ENCODE measurements around the gene EIF3L.

The EIF3L gene

DNA sequence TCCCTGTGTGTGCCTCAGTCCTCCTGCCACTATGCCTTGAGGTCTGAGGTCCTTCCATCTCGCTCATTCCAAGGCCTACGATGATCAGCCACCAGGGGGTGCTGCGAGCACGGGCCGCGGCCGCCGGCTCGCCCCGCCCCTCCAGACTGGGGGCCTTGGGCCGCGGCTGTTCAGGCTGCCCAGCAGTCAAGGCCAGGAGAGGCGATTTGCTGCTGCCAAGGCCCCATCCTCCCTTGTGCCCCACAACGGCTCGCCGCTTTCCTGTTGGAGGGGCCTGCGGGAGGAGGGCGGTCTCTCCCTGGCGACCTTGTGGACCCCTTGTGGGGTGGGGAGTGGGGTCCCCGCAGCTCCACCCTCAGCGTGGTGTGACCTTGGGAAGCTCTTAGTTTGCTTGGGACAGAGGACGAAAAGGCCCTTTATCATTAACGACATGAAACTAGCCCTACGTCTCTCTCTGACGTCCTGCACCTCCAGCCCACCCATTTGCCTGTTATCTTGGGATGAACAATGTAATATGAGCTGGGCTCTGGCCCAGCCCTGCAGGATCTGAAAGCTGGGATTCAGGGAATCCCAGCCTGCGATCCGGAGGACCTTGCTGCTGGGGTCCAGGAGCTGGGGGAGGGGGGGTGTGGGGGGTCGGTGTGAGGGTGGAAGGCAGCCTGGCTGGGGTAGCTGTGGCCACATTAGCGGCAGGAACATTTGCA lies 31.4 kb upstream of the EIF3L start:
- peak; percentile 53 to 69 for DNase-seq

DNA sequence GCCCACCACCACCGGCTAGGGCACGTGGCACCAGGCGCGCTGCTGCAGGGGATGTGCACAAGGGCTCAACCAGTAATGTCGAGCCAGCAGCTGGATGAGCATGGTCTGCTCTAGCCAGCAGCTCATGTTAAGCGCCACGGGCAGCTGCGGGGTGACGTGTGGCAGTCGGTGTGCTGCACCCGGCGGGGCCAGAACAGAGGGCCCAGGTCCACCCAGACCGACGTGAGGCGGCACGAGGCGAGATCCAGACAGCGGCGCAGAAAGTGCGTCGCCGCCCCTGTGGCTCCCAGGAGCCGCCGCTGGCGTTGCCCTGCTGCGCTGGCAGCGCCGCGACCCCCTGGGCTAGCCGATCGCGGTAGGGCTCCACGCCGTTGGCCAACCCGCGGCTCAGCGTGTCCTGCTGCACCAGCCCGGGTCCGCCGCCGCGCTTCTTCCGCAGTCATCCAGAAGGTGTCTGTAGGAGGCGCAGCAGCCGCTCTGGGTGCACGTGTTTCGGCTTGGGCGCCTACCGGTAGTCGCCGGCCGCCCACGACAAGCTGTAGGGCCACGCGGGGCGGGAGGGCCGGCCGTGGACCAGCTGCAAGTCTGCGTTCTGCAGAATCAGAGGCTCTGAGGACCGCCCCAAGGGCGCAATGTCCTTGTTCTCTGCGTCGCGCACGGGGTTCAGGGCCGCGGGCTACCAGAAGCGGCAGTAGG lies 30.7 kb upstream of the EIF3L start:
- DNase-seq: peak in 1 of 2 experiments; percentile 4

DNA sequence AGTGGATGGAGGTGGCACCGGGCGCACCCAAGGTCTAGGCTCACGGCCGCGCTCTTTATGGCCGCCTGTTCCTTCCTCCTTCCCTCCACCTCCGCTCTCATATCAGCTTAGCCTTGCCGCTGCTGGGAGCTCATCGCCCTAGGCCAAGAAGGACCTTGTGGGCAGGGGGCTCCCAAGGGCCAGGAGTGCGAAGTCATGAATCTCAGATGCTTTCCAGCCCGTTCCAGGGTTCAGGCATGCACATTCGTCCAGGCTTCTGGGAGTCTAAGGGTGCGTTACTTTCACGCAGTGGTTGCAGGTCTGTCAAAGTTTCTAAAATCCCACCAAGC lies 30.1 kb upstream of the EIF3L start:
- DNase-seq: no peak

DNA sequence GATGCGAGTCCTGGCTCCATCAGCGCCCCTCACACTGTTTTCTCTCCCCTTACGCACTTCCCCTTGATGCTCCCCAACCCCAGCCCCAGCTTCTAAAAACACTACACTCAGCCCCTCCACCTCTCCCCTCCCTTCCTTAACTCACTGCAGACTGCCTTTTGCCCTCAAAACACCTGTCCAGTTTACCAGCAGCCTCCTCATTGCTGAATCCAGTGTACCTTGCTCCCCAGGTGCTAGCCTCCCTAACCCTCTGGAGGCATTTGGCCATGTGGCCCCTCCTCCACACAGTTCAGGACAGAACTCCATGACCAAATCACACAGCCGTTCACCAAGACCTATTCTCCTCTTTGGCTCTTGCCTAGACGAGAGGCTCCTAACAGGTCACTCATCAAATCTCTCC lies 28.9 kb upstream of the EIF3L start:
- DNase-seq: no peak

DNA sequence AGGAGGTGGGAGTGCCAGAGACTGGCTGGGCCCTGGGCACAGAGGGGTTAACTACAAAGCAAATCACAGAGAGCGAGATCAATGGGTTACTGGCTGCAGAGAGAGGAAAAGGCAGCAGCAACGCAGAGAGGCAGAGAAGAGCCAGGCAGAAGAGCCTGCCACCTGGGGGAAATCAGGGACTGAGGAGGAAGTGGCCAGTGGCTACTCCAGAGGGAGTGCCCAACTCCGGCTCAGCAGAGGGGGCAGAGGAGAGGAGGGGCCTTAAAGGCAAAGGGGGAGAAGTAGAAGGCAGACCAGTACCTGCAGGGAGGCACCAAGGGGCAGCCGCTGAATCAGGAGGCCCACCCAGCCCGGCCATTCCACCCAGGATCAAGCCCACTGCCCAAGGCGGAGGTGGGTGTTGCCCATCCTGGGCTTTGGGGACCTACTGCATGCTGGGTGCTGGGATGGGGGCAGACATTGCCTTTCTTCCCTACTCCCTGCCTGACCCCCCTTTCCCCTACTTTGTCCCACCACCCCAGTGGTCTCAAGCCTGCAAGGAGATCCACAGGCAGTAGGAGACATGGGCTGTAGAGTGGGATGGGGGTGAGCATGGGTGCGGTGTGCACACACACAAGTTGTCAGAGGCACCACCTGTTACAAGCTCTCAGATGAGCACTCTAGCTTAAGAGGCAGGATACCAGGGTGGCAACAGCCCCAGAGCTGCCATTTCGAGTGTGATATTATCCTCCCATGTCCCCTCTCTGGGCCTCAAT lies 27.0 kb upstream of the EIF3L start:
- DNase-seq: no peak

DNA sequence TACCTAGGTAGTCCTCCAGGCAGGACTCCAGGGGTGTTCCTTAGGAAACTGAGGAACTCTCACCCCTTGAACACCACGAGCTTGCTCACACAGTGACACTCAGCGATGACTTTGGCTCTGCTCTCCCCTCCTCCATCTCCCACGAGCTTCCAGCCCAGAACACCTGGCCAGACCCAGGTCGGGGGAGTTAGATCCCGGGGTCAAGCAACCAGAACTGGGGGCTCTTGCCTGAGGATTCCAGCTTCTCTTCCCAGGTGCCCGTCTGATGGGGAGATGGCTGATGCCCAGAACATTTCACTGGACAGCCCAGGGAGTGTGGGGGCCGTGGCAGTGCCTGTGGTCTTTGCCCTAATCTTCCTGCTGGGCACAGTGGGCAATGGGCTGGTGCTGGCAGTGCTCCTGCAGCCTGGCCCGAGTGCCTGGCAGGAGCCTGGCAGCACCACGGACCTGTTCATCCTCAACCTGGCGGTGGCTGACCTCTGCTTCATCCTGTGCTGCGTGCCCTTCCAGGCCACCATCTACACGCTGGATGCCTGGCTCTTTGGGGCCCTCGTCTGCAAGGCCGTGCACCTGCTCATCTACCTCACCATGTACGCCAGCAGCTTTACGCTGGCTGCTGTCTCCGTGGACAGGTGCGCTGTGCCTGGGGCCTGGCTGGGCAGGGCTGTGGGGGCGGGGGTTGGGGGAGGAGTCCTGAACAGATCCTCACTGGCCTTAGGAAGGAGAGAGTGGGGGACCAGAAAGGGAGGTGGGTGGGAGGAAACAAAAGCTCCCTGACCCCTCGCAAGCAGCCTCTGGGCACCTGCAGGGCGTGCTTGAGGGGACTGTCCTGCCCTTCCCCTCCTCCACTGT lies 25.9 kb upstream of the EIF3L start, which contains the start of gene GALR3:
Gene GALR3, plus strand, starts transcription at position 249 of the 852 bp plus-strand sequence. Its CDS starts 25 bp downstream, at position 274.
- no peak for DNase-seq

DNA sequence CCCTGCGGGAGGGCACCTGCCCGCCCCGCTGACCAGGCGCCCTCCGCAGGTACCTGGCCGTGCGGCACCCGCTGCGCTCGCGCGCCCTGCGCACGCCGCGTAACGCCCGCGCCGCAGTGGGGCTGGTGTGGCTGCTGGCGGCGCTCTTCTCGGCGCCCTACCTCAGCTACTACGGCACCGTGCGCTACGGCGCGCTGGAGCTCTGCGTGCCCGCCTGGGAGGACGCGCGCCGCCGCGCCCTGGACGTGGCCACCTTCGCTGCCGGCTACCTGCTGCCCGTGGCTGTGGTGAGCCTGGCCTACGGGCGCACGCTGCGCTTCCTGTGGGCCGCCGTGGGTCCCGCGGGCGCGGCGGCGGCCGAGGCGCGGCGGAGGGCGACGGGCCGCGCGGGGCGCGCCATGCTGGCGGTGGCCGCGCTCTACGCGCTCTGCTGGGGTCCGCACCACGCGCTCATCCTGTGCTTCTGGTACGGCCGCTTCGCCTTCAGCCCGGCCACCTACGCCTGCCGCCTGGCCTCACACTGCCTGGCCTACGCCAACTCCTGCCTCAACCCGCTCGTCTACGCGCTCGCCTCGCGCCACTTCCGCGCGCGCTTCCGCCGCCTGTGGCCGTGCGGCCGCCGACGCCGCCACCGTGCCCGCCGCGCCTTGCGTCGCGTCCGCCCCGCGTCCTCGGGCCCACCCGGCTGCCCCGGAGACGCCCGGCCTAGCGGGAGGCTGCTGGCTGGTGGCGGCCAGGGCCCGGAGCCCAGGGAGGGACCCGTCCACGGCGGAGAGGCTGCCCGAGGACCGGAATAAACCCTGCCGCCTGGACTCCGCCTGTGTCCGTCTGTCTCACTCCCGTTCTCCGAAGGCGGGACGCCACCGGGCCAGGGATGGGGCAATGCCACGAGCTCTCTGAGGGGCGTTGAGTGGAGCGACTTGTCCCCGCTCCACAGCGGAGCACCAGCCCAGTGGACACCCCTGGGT lies 24.3 kb upstream of the EIF3L start:
- no peak for DNase-seq

DNA sequence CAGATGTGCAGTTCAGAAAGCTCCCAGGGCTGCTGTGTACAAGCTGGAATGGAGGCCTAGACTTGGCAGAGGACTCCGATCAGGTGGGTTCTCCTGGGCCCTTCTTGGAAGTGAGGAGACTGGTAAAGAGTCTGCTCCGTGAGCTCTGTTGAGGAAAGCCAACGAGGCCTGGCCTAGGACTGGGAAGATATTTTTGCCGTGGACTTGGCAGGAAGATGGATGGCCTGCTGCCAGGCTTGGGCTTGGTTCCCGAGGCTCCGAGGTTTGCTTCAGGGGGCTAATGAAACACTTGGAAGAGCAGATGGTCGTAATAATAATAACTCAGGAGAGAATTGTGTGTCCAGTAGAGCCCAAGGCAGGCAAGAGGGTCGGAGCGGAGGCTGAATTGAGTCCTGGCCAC lies 22.2 kb upstream of the EIF3L start:
- DNase-seq: no peak

DNA sequence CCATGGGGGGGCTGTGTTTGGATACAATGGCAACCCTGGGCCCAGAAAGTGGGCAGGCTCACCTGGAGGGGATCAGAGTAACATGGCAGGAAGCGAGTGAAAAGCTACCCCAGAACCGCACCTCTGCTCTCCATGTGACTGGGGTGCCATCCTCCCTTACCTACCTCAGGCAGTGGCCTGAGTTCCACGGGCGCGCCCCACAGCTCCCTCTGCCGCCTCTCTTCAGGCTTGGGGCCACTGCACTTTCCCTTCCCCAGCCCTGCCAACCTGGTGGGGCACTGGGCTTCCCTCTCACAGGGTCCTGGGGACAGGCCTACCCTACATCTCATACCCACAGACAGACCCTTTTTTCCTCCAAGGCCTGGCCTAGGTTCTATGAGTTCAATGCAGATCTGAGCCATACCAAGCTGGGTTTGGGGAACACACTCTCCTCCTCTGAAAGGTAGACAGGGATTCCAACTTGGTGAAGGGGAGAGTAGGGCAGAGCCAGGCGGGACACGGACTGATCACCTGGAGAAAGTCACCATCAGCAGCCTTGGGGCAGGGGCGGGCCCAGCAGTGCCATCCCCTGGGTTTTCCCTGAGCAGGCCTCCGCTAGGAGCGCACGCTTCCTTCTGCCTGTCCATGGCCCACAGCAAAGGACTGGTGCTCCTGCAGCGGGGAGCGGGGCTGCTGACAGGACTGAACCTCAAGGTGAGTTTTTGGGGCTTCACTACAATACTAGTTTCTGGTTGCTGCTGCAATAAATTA lies 19.0 kb upstream of the EIF3L start:
- no peak for DNase-seq

DNA sequence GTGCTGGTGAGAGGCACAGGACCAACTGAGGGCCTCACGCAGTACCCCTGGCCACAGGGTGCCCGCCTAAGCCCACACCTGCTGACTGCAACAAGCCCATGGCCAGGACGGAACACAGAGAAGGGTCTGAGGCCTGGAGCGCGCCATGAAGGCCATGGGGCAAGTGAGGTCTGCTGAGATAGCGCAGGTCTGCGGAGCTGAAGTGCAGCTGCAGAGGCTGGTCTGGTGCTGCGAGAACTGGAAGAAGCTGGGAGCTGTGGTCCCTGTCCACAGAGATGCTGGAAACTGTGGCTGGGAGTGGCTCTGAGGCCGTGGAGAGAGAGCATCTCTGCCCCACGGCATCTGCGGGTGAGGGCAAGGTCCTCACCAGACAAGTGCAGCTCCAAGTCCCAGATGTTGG lies 17.7 kb upstream of the EIF3L start:
- DNase-seq: no peak

DNA sequence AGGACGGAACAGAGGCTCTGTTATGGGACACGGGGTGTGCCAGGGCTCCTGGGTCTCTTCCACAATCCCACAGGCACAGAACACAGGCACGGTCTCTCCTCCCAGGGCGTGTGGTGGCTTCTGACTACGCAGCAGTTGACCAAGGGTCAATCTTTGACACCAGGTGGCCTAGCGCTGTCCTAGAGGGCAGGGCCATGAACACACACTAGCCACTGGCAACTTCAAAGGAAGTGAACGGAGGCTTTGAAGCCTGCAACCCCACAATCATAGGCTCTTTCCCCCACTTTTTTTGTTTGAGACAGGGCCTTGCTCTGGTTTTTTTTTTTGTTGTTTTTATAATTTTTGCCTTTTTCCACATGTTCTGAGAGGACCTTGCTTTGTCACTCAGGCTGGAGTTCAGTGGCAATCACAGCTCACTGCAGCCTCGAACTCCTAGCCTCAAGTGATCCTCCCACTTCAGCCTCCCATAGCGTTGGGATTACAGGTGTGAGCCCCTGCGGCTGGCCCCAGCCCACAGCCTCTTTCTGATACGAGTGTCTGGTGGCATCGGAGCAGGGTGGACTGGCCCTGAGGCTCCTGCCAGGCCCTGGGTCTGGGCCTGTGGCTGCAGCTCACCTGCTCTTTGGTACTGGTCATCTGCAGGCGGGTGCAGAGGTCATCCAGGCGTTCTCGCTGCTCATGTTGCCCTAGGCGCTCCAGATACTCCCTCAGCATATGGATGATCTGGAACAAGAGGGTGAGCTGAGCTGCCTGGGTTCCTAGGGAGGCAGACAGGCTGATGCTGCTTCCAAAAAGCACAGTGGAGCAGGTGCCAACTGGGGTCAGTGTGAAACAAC lies 17.0 kb upstream of the EIF3L start:
- DNase-seq: no peak

DNA sequence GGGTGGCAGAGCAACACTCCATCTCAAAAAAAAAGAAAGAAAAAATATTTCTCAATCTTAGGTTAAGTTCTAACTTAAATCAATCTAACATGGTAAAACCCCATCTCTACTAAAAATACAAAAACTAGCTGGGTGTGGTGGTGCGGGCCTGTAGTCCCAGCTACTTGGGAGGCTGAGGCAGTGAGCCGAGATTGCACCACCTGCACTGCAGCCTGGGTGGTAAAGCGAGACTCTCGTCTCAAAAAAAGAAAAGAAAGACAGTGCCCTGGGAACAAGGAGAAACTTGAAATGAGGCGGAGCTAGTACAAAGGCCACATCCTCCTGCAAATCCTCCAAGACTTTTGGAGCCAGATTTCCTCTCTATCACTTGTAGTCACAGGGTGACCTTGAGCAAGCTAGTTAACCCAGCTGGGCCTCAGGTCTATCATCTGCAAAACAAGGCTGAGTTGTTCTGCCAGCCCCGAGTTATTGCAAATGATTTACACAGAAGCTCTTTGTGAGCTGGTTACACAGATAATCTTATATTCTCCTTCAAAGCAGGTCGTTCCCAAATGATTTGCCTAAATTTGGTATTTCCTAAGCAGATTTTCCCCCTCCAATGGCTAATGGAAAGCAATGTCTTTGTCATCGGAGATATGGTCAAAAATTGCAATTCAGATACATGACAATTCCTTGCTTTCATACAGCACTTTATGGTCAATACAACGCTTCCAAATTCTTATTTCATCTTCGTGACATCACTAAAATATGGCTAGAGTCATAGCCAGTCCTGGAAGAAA lies 7.0 kb upstream of the EIF3L start:
- DNase-seq: no peak

DNA sequence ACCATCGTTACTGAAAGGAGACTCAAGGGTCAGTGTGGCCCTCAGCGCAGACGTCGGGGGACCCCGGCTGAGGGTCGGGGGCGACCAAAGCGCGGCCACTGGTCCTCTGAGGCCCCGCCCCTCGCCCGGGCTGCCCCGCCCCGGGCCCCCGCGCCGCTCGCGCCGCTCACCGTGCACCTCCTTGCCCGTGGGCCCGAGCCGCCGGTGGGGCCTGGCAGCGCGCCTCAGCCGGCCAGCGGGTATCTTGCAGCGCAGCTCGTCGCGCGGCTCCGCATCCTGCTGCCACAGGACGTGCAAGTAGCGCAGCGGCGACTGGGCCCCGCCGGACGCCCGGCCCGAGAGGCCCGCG lies 5.5 kb upstream of the EIF3L start:
- peak in 1 of 2 experiments; percentile 41 for DNase-seq

DNA sequence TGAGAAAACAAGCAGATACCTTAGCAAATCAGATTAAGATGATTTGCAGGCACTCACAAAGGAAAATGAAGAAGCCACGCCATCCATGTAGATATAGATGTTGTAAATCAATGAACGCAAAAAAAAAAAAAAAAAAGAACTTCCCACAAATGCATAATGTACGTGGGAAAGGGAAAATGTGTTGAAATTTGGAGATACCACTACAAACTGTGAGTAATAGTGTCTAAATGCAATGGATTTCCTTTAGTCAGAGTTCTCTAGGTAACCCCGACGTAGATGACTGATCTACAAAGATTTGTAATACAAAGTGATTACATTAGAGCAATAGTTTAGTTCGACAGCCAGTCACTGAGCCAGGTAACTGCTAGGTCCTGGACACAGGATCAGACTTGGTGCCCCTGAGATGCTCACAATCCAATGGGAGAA lies 4.3 kb upstream of the EIF3L start:
- no peak for DNase-seq

DNA sequence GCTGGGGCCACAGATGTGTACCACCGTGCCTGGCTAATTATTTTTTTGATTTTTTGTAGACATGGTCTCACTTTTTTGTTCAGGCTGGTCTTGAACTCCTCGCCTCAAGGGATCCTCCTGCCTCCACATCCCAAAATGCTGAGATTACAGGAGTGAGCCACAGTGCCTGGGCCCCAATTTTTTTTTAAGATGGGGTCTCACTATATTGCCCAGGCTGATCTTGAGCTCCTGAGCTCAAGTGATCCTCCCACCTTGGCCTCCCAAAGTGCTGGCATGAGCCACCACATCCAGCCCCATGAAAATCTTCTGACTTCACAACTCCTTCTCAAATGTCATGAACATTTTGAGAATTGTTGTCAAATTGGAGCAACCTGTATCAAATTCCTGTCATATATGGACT lies 2.8 kb upstream of the EIF3L start:
- DNase-seq: no peak

DNA sequence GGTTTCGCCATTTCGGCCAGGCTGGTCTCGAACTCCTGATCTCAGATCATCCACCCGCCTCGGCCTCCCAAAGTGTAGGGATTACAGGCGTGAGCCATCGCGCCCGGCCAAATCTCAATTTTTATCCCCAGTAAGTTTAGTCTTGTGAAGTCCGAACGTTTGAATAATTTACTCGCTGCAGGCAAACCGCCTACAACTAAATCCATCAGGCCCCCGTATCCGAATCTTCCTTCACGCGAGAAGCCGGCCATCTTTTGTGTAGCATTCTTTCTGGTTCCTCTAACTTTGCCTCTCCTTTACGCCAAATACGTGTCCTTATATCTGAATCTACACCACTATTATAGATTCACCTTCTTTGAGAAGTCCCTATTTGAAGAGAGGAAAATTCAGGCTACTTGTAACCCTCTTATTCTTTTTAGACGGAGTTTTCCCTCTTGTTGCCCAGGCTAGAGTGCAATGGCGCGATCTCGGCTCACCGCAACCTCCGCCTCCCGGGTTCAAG lies 581 bp upstream of the EIF3L start:
- DNase-seq: no peak

DNA sequence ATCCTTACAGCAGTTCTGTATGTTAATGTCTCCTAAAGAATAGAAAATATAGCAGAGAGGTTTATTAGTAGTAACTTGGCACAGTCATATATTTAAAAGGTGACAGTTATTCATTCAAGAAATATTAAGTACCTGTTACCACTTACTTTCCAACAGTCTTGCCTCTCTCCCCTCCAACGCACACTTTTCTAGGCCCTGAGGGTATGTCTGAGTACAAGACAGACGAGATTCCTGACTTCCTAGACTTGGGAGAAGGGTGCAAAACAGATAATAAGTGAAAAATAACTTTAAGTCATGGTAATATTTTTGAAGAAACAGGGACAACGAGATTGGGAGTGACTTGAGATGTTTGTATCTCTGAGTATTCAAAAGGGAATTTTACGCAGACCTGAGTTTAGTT lies 1.6 kb downstream of the EIF3L start:
- DNase-seq: no peak

DNA sequence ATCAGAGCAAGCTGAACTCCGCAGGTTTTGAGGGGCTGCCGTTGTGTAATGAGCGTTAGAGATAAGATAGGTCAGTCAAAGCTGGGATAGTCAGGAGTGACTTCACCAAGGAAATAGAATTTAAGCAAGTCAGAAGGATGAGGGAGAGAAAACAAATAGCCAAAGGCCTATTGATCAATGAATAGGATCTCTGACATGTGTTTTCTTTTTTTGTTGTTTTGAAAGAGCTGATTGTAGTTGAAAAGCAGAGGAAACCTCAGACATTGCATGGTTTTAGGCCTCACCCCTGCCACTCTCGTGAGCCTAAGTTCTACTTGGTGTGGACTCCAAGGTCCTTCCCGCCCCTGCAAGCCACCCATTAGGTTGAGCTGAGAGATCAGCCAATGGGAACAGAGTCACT lies 3.2 kb downstream of the EIF3L start:
- DNase-seq: no peak

DNA sequence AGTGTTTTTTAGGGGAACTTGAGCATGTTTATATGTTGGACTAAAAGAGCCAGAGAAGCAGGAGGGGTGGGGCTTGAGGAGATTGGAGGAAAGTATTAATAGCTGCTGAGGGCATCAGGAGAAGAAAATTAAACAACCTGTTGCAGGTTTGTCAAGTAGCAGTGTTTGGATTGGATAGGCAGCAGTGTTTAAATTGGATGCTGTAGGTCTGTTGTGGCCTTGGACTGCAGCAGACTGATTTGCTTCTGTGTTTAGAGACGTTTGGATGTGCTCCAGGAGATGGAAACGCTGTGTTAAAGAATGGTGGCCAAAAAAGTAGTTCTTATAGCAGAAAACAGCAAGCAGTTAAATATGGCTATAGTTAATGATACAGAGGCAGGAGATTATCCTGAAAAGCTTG lies 5.7 kb downstream of the EIF3L start:
- no peak for DNase-seq

All from AML-193 (cell line).